HG03039 (cell line): ENCODE measurements around the gene PRPF18.
A peak's percentile ranks its signal among the peaks of the same experiment; 100 is the strongest.
"Not testable (repeated sequence)": the region's sequence is repeated elsewhere in the genome, so short reads cannot be mapped to it uniquely, and the experiment has no call there.

Source experiments
- ATAC-seq: cut with Tn5 transposase; IDR thresholded peaks from one replicate; pipeline ENCODE4 v1.9.1; 2021; ENCODE audit warnings: mild to moderate bottlenecking, moderate library complexity; ENCODE audit not compliant: unreplicated experiment

The PRPF18 gene

GRCh38 chr10:13586676-13587355 lies at the start of gene PRPF18:
PRPF18 (plus strand) TSS chr10:13586965; CDS start chr10:13587087, 122 bp downstream.
- peak; percentile 100 for ATAC-seq

GRCh38 chr10:13537985-13538384 lies 48.8 kb upstream of the PRPF18 start:
- ATAC-seq = not testable (repeated sequence)

- no peak for ATAC-seq
Measured at GRCh38 chr10:13542533-13542932, 44.2 kb upstream of the PRPF18 start.

GRCh38 chr10:13550802-13551201 lies 36.0 kb upstream of the PRPF18 start:
- no peak for ATAC-seq

- ATAC-seq = no peak
Measured at GRCh38 chr10:13555884-13556510, 30.8 kb upstream of the PRPF18 start.

GRCh38 chr10:13559124-13559700 lies 27.6 kb upstream of the PRPF18 start:
- ATAC-seq = no peak

- no peak for ATAC-seq
Measured at GRCh38 chr10:13560597-13560996, 26.2 kb upstream of the PRPF18 start.

- ATAC-seq = no peak
Measured at GRCh38 chr10:13563481-13564445, 23.0 kb upstream of the PRPF18 start.

- ATAC-seq = no peak
Measured at GRCh38 chr10:13564576-13564975, 22.2 kb upstream of the PRPF18 start.

GRCh38 chr10:13567030-13567429 lies 19.7 kb upstream of the PRPF18 start:
- no peak for ATAC-seq

GRCh38 chr10:13571541-13571940 lies 15.2 kb upstream of the PRPF18 start:
- no peak for ATAC-seq

GRCh38 chr10:13573960-13574359 lies 12.8 kb upstream of the PRPF18 start:
- no peak for ATAC-seq

GRCh38 chr10:13585195-13585751 lies 1.5 kb upstream of the PRPF18 start:
- ATAC-seq = no peak

GRCh38 chr10:13585943-13586342 lies 822 bp upstream of the PRPF18 start:
- no peak for ATAC-seq

GRCh38 chr10:13587391-13587790 lies 626 bp downstream of the PRPF18 start:
- no peak for ATAC-seq

GRCh38 chr10:13589316-13589715 lies 2.6 kb downstream of the PRPF18 start:
- no peak for ATAC-seq

GRCh38 chr10:13590886-13591285 lies 4.1 kb downstream of the PRPF18 start:
- no peak for ATAC-seq

- no peak for ATAC-seq
Measured at GRCh38 chr10:13592306-13592705, 5.5 kb downstream of the PRPF18 start.

- ATAC-seq = no peak
Measured at GRCh38 chr10:13593535-13593934, 6.8 kb downstream of the PRPF18 start.

- ATAC-seq = no peak
Measured at GRCh38 chr10:13594641-13595040, 7.9 kb downstream of the PRPF18 start.

- no peak for ATAC-seq
Measured at GRCh38 chr10:13597909-13598308, 11.1 kb downstream of the PRPF18 start.
